Measurements from ENCODE around the gene RNU6-1.

DNA sequence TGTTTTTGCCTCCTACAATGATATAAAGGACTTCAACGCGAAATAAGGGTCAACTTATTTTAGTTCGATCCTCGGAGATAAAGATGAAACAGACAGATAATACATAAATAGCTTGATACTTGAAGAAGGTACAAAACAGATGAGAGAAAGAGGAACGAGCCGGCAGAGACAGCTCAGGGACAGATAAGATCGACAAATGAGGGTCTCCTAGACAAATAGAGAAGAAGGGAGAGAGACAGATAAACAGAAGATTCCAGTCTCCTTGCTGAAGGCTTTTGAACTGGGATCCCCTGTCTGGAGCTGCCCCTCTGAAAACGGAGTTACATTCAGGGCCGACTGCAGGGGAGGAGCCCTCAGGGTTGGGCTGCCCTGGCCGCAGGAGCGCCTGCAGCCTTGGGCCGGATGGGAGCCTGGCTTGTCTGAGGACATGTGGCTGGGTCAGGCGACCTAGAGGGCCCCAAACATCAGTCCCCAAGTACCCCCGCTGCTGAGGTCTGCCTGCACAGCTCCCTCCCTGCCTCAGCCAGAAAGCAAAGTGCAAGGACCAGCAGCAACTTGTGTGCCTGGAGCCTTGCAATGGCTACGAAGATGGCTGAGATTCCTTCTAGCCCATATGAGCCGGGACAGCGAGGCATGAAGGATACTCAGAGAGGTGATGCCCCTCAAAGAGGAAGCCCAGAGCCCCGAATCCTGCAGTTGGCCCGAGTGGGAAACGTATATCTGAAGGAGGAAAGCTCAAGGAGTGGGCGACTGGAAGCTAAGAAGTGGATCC is 15.5 kb downstream of the RNU6-1 start:
- TF ChIP-seq, protein P1, sequence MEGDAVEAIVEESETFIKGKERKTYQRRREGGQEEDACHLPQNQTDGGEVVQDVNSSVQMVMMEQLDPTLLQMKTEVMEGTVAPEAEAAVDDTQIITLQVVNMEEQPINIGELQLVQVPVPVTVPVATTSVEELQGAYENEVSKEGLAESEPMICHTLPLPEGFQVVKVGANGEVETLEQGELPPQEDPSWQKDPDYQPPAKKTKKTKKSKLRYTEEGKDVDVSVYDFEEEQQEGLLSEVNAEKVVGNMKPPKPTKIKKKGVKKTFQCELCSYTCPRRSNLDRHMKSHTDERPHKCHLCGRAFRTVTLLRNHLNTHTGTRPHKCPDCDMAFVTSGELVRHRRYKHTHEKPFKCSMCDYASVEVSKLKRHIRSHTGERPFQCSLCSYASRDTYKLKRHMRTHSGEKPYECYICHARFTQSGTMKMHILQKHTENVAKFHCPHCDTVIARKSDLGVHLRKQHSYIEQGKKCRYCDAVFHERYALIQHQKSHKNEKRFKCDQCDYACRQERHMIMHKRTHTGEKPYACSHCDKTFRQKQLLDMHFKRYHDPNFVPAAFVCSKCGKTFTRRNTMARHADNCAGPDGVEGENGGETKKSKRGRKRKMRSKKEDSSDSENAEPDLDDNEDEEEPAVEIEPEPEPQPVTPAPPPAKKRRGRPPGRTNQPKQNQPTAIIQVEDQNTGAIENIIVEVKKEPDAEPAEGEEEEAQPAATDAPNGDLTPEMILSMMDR (conservative IDR thresholded peaks at IDR 0.05 in 1 of 2, IDR thresholded peaks at IDR 0.05 in 1 of 2; ENCODE audit: low read depth in 1 of 2, low read length in 2 of 2): no peak
- TF ChIP-seq EZH2 (IDR thresholded peaks at IDR 0.05; ENCODE audit: low read length, missing control alignments): peak; percentile 90

Measured in fibroblast of lung (primary cell).